H9 (cell line): ENCODE results near the gene QSOX1. TPM values are rescaled to one million over a fixed set of nuclear protein-coding genes. Genes with fewer than 3 reads are reported as not detected.

Experiments used
- DNase-seq: peaks from one replicate; pipeline ENCODE4 v3.0.0-alpha.2; 2017
- H2AFZ ChIP-seq: one replicate; pipeline ENCODE4 v1.6.1; 2013; ENCODE audit warnings: mild to moderate bottlenecking, low read length, control low read depth, moderate library complexity
- H2AK5ac ChIP-seq: 2 replicates; pipeline ENCODE4 v1.6.1; 2013; ENCODE audit warnings: low read length, control low read depth, mixed read lengths; ENCODE audit not compliant: insufficient read length
- H2BK120ac ChIP-seq: one replicate; pipeline ENCODE4 v1.6.1; 2013; ENCODE audit warnings: low read depth, mild to moderate bottlenecking, low read length, control low read depth, inconsistent platforms; ENCODE audit not compliant: poor library complexity, severe bottlenecking
- H2BK12ac ChIP-seq: 2 replicates; pipeline ENCODE4 v1.6.1; 2013; ENCODE audit warnings: low read length, control low read depth, mixed read lengths, low read depth; ENCODE audit not compliant: insufficient read length
- H2BK15ac ChIP-seq: 2 replicates; pipeline ENCODE4 v1.6.1; 2013; ENCODE audit warnings: low read depth, low read length, control low read depth
- H2BK20ac ChIP-seq: one replicate; pipeline ENCODE4 v1.6.1; 2013; ENCODE audit warnings: low read depth, mild to moderate bottlenecking, low read length, control low read depth, inconsistent platforms; ENCODE audit not compliant: poor library complexity, severe bottlenecking
- H2BK5ac ChIP-seq: 2 replicates; pipeline ENCODE4 v1.6.1; 2013; ENCODE audit warnings: low read length, control low read depth, mixed read lengths; ENCODE audit not compliant: insufficient read length
- H3K14ac ChIP-seq: 2 replicates; pipeline ENCODE4 v1.6.1; 2013; ENCODE audit warnings: low read length, control low read depth; ENCODE audit not compliant: insufficient read depth
- H3K18ac ChIP-seq: 2 replicates; pipeline ENCODE4 v1.6.1; 2013; ENCODE audit warnings: low read depth, mild to moderate bottlenecking, mixed read lengths, low read length, control low read depth; ENCODE audit not compliant: insufficient read length
- H3K23ac ChIP-seq: 2 replicates; pipeline ENCODE4 v1.6.1; 2013; ENCODE audit warnings: low read length, control low read depth, mixed read lengths, low read depth; ENCODE audit not compliant: insufficient read length
- H3K23me2 ChIP-seq: 2 replicates; pipeline ENCODE4 v1.6.1; 2013; ENCODE audit warnings: low read depth, mild to moderate bottlenecking, mixed read lengths, low read length, control low read depth; ENCODE audit not compliant: insufficient read length, poor library complexity, severe bottlenecking
- H3K27ac ChIP-seq: 2 replicates; pipeline ENCODE4 v1.5.1; 2013; ENCODE audit warnings: low read length, control low read depth, mixed read lengths, low read depth; ENCODE audit not compliant: insufficient read length
- H3K27me3 ChIP-seq: 2 replicates; pipeline ENCODE4 v1.6.1; 2013; ENCODE audit warnings: low read length, control low read depth, inconsistent platforms; ENCODE audit not compliant: insufficient read depth
- H3K4ac ChIP-seq: 2 replicates; pipeline ENCODE4 v1.6.1; 2013; ENCODE audit warnings: low read depth, mild to moderate bottlenecking, control low read depth, inconsistent platforms, low read length, moderate library complexity
- H3K4me1 ChIP-seq: 2 replicates; pipeline ENCODE4 v1.6.1; 2013; ENCODE audit warnings: low read length, control low read depth, inconsistent platforms; ENCODE audit not compliant: insufficient read depth
- H3K4me2 ChIP-seq: 2 replicates; pipeline ENCODE4 v1.6.1; 2013; ENCODE audit warnings: low read length, control low read depth, mixed read lengths; ENCODE audit not compliant: insufficient read length, insufficient read depth
- H3K56ac ChIP-seq: 2 replicates; pipeline ENCODE4 v1.6.1; 2013; ENCODE audit warnings: low read depth, mild to moderate bottlenecking, mixed read lengths, low read length, control low read depth; ENCODE audit not compliant: insufficient read length
- H3K79me1 ChIP-seq: 2 replicates; pipeline ENCODE4 v1.6.1; 2013; ENCODE audit warnings: low read depth, mild to moderate bottlenecking, moderate library complexity, low read length, control low read depth, inconsistent platforms; ENCODE audit not compliant: insufficient read depth, poor library complexity, severe bottlenecking
- H3K79me2 ChIP-seq: 2 replicates; pipeline ENCODE4 v1.6.1; 2013; ENCODE audit warnings: low read length, control low read depth, inconsistent platforms; ENCODE audit not compliant: insufficient read depth
- H3K9ac ChIP-seq: 2 replicates; pipeline ENCODE4 v1.6.1; 2013; ENCODE audit warnings: low read length, control low read depth, mixed read lengths; ENCODE audit not compliant: insufficient read length; ENCODE audit errors: extremely low read depth
- H3K9me3 ChIP-seq: one replicate; pipeline ENCODE4 v1.6.1; 2013; ENCODE audit warnings: low read depth, low read length, inconsistent platforms; ENCODE audit not compliant: control insufficient read depth
- H3T11ph ChIP-seq: one replicate; pipeline ENCODE4 v1.6.1; 2013; ENCODE audit warnings: mild to moderate bottlenecking, low read length, control low read depth, inconsistent platforms
- H4K20me1 ChIP-seq: one replicate; pipeline ENCODE4 v1.6.1; 2013; ENCODE audit not compliant: control insufficient read depth, insufficient read length, insufficient read depth
- H4K5ac ChIP-seq: 2 replicates; pipeline ENCODE4 v1.6.1; 2013; ENCODE audit warnings: low read depth, mild to moderate bottlenecking, mixed read lengths, low read length, control low read depth; ENCODE audit not compliant: insufficient read length
- H4K8ac ChIP-seq: replicated peaks from 2 replicates; pipeline ENCODE4 v1.6.1; 2013; ENCODE audit warnings: low read length, control low read depth, mixed read lengths, low read depth; ENCODE audit not compliant: insufficient read length
- H4K91ac ChIP-seq: 2 replicates; pipeline ENCODE4 v1.6.1; 2013; ENCODE audit warnings: low read depth, mild to moderate bottlenecking, moderate library complexity, mixed read lengths, low read length, control low read depth; ENCODE audit not compliant: insufficient read length
- H3K27ac Mint-ChIP-seq, 3 experiments: 2 replicates in 2 of 3; 3 replicates in 1 of 3; pipeline ENCODE4 v1.8.0; 2020 to 2021; ENCODE audit warnings: mixed read lengths in 3 of 3, mild to moderate bottlenecking in 1 of 3, moderate library complexity in 1 of 3
- H3K27me3 Mint-ChIP-seq: 2 replicates; pipeline ENCODE4 v1.8.0; 2021; ENCODE audit warnings: low read depth, mild to moderate bottlenecking, moderate library complexity, mixed read lengths
- H3K36me3 Mint-ChIP-seq, 3 experiments: 2 replicates in 2 of 3; 3 replicates in 1 of 3; pipeline ENCODE4 v1.8.0; 2020 to 2021; ENCODE audit warnings: low read depth in 3 of 3, mixed read lengths in 3 of 3; ENCODE audit not compliant: insufficient read depth in 1 of 3
- H3K4me1 Mint-ChIP-seq, 2 experiments: 2 replicates each; pipeline ENCODE4 v1.8.0; 2020; ENCODE audit warnings: mixed read lengths in 2 of 2
- H3K4me3 Mint-ChIP-seq, 2 experiments: 2 replicates in 1 of 2; 3 replicates in 1 of 2; pipeline ENCODE4 v1.8.0; 2020 to 2021; ENCODE audit warnings: mild to moderate bottlenecking in 2 of 2, mixed read lengths in 2 of 2, moderate library complexity in 1 of 2
- H3K9me3 Mint-ChIP-seq, 2 experiments: 2 replicates in 1 of 2; 3 replicates in 1 of 2; pipeline ENCODE4 v1.8.0; 2020; ENCODE audit warnings: mild to moderate bottlenecking in 2 of 2, mixed read lengths in 2 of 2, moderate library complexity in 1 of 2
- WGBS: extraction: QIAGEN DNeasy Blood & Tissue Kit; methylation state at CpG from one replicate; pipeline ENCODE4 v1.1.7; 2013; ENCODE audit warnings: missing lambda C conversion rate, low lambda C conversion rate, mixed read lengths; ENCODE audit not compliant: insufficient read length; ENCODE audit errors: extremely low coverage; 5-methylcytosine and 5-hydroxymethylcytosine counted together
- total RNA-seq: library from RNA; stranded (reverse); gene quantifications from 2 replicates; pipeline ENCODE4 v1.2.1, GENCODE V29; 2021
- TF ChIP-seq, protein P1 (sequence below): fragments of 200-600 bp; sonication (generic); conservative IDR thresholded peaks from 3 replicates; pipeline ENCODE4 v1.8.0; 2021; ENCODE audit warnings: antibody characterized with exemption, mild to moderate bottlenecking

The QSOX1 gene
- total RNA-seq, 1 experiment from 2014 or later: 79.2 TPM

- Histone ChIP-seq H3K9me3 (no peaks in the 10 kb centered on the region), H3K14ac (no peak overlapping the region), H3K79me2 (no peaks in the 10 kb centered on the region), H2BK15ac (no peak overlapping the region), H3K27me3 (no peaks in the 10 kb centered on the region), H2BK120ac (no peak overlapping the region), H2AK5ac (no peak overlapping the region), H3K4me1 (no peaks in the 10 kb centered on the region), H3K4me2 (no peak overlapping the region), H4K8ac (no peak overlapping the region), H2BK5ac (no peak overlapping the region), H3K79me1 (no peaks in the 10 kb centered on the region), H3K23me2 (no peaks in the 10 kb centered on the region), H3K56ac (no peak overlapping the region), H3K27ac (no peak overlapping the region), H2AFZ (no peak overlapping the region), H3K18ac (no peak overlapping the region), H3T11ph (no peak overlapping the region), H2BK12ac (no peak overlapping the region), H3K23ac (no peak overlapping the region), H2BK20ac (no peak overlapping the region), H3K4ac (no peak overlapping the region), H4K20me1 (no peaks in the 10 kb centered on the region), H3K9ac (no peak overlapping the region), H4K5ac (no peak overlapping the region), H4K91ac (no peak overlapping the region)
- Mint-ChIP-seq H3K27ac (no peak overlapping the region), H3K9me3 (no peaks in the 10 kb centered on the region), H3K36me3 (no peaks in the 10 kb centered on the region), H3K4me3 (no peak overlapping the region; a peak in 1 of 5 replicates), H3K27me3 (peaks cover 10% of the 10 kb centered on the region), H3K4me1 (peaks cover 3 to 4% of the 10 kb centered on the region in 2 experiments)
- TF ChIP-seq, protein P1, sequence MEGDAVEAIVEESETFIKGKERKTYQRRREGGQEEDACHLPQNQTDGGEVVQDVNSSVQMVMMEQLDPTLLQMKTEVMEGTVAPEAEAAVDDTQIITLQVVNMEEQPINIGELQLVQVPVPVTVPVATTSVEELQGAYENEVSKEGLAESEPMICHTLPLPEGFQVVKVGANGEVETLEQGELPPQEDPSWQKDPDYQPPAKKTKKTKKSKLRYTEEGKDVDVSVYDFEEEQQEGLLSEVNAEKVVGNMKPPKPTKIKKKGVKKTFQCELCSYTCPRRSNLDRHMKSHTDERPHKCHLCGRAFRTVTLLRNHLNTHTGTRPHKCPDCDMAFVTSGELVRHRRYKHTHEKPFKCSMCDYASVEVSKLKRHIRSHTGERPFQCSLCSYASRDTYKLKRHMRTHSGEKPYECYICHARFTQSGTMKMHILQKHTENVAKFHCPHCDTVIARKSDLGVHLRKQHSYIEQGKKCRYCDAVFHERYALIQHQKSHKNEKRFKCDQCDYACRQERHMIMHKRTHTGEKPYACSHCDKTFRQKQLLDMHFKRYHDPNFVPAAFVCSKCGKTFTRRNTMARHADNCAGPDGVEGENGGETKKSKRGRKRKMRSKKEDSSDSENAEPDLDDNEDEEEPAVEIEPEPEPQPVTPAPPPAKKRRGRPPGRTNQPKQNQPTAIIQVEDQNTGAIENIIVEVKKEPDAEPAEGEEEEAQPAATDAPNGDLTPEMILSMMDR: no peak
- DNase-seq: no peak
- no CpG with 5 or more reads among the region's 4 CpGs for WGBS
Measured at GRCh38 chr1:180208264-180208663, 53.6 kb downstream of the QSOX1 start.
